ENCODE results near the gene MRPS14. TPM values are rescaled to one million over a fixed set of nuclear protein-coding genes. Genes with fewer than 3 reads are reported as not detected.

MRPS14 gene
- total RNA-seq, 1 donor from 2014 or later = 30.3 TPM

DNA sequence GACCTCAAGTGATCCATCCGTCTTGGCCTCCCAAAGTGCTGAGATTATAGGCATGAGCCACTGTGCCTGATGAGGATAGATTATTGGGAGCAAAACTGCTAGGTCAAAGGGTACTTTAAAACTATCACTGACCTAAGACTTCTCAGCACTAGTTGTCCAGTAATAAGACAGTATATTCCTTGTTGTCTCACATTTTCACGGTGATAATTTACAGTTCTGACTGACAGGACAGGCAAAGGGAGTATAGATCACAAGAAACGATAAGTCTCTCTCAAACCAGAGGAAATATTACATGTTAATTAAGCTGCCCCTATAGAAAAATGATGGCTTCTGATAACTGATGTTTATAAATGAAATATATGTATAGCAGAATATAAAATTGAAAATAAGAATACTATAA lies 3.7 kb downstream of the MRPS14 start:
- no peak for DNase-seq

DNA sequence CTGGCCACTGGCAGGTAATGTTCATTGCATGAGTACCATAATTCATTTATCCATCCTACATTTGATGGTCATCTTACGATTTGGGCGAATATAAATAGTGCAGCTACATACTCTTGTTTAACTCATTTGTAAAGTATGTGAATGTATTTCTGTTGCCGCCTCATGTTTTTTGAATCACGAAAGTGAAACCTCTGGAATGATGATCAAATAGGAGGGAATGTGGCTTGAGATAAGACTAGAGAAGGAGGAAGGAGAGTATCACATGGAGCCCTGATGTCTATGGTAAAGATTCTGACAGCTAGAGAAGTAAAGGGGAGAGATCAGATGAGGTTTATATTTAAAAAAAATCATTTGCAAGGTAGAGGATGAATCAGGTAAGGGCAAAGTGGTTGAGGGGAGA lies 8.0 kb downstream of the MRPS14 start:
- DNase-seq = no peak

DNA sequence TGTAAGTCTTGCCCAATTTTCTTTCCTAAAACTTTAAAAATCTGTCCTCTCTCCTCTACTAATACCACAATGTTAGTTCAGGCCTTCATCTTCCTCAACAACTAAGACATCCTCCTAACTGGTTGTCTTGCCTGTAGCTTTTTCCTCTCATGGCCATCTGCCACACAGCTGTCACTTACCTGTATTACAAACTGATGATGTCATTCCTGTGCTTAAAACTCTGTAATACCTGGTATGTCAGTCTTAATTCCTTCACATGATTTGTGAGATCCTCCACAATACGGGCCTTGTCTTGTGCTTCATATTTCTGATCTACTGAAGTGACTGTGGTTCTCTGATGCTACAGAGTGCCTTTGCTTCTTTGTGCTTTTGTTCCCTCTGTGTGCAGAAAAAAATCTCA lies 9.8 kb downstream of the MRPS14 start:
- no peak for DNase-seq

DNA sequence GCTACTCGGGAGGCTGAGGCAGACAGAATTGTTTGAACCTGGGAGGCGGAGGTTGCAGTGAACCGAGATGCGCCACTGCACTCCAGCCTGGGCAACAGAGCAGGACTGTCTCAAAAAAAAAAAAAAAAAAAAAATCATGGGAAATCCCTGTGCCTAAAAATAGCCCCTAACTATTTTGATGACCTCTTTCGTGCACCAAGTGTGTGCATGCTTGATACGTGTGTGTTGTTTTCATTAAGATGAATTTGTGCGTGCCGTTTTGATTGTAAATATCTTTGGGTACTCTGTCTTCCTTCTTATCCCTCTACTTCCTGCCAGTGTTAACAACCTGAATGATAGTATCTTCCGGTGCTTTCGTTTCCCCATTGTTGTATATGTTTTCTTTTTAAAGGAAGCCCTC lies 13.7 kb downstream of the MRPS14 start:
- no peak for DNase-seq

DNA sequence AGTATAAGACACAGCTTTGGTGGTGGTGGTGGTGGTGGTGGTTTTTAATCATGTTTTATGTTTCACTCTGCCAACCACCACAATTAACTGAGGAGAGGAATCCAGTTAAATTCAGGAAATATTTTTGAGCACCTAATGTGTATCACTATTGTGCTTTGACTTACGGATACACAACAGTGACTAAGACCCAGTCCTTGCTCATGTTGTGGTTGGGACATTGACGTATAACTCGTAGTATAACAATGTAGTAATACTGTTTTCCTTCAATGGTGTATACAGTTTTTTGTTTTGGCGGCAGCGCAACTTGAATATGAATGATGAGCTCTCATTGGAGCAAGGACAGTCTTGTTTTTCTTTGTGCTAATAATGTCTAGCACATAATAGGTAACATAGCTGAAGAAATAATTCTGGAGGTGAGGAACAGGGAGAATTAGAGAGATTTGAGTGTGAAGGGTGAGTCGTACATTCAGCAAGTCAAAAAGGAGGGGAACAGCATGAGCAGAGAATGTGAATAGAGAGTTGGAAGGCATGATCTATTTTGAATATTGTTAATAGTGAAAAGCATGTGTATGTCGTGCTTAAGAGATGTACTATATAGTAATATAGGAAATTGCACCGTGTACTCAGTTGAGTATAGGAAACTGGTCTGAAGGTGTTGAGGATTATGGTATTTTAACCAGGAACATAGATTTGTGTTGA lies 18.0 kb downstream of the MRPS14 start:
- no peak for DNase-seq

DNA sequence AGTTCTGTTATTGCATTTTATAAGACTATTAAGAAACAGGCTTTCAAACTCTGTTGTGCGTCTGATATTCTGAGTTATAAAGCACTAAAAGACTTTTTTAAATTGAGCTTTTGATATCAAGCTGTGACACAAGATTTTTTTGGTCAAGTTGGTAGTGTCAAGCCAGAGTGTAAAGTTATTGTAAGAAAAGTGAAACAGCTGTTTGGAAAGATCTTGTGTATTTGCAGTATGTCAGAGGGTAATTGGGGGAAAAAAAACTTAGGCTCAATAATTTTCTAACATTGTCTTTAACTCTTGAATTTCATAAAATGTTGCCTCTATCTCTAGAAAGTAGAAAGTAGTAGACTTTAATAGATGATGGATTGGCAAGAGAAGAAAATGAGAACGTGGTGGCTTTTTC lies 19.7 kb downstream of the MRPS14 start:
- no peak for DNase-seq

DNA sequence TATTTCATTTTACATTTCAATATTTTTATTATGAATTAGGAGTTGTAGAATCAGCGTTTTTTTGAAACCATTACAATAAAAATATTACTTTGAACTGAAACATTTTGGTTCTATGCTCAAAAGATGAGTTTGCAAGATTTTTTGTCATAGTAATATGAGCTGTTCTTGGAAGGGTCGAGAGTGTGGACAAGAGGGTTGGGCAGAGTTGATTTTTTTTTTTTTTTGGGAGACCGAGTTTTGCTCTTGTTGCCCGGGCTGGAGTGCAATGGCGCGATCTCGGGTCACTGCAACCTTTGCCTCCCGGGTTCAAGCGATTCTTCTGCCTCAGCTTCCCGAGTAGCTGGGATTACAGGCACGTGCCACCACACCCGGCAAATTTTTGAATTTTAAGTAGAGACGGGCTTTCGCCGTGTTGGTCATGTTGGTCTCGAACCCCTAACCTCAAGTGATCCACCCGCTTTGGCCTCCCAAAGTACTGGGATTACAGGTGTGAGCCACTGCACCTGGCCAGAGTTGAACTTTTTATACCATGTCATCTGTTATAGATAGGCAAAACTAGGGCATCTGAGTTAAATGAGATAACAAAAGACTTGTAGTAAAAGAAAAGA lies 20.2 kb downstream of the MRPS14 start:
- DNase-seq = no peak

DNA sequence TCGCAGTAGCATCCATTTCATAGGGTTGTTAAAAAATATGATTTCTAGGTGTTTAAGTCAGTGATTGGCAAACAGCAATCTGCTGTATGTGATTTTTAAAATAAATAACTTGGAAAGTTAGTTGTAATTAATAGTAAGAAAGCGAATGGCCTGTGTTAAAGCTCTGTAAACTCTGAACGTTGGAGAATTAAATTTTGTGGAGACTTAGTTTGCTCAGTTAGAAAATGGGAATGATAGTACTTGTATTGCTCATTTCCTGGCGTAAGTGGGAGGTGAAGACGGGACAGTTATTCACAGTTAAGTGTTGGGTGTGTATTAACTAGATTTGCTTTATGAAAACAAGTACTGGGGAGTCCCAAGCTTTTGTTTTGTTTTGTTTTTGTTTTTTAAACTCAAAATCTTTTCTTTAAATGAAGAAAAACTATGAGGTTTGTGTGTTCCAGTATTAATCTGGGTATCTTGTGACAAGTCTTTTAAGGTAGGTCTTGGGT lies 22.5 kb downstream of the MRPS14 start:
- DNase-seq = peak; percentile 38

DNA sequence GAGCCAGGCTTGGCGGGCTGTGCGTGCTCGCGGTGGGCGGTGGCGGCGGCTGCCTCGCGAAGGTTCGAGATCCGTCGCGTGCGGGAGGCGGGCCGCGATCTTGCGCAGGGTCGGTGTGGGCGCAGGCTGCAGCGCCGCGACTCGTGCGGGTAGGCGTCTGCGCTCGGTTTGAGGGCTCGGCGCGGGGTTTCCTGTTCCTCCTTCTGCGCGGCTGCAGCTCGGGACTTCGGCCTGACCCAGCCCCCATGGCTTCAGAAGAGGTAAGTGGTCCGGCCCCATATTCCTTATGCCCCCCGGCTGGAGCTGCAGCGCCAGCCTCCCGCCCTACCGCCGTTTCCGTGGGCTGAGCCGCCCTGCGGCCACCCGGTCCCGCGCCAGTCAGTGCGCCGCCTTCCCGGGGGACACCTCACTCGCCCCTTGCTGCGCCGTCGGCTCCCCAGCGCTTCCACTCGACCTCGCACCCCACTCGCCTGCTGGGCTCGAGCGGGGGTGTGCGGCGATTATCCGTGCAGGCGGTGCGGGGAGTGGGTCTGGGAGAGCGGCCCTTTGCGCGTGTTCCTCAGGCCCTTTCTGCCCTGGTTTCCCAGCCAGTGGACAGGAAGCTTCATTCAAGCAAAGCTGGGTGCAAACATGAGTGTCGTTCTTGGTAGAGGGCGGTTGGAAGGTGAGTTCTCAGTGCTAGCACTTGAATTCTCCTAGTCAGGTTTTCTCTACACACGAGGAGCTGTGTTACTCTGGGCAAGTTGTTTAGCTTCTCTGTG lies 23.1 kb downstream of the MRPS14 start, which contains the start of gene CACYBP:
Gene CACYBP, plus strand, starts transcription at position 12 of the 761 bp plus-strand sequence. Its CDS starts 234 bp downstream, at position 246.
- DNase-seq = peak; percentile 38

DNA sequence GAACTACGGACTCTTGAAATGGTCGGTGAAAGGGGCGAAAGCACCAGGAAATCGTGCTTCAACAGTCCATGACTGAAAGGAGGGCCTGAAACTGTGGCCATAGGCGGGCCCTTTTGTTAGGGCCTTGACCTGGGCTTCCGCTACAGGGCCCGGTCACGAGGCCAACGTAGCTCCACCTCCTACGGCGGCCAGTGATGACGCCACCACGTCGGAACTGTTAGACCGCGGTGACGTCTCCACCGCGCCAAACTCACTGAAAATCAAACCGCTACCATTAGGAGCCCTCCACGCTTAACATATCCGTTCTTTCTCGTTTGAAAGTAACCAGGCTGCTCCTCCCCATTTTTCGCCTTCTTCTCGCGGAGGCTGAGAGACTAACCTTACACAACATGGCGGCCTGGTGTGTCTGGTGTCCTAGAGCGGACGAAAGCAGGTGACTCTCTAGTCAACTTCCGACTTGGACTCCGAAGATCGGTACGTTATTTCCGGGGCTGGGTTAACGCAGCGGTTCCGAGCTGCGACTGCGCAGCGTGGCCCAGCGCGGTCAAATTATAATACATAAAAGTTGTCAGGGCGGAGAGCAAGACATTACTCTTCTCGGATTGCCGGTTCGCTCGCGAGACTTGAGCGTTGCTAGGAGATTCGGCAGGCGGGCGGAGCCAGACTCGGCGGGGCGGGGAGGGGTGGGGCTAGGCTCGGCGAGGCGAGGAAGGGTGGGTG lies 23.8 kb downstream of the MRPS14 start:
- DNase-seq = peak; percentile 100

DNA sequence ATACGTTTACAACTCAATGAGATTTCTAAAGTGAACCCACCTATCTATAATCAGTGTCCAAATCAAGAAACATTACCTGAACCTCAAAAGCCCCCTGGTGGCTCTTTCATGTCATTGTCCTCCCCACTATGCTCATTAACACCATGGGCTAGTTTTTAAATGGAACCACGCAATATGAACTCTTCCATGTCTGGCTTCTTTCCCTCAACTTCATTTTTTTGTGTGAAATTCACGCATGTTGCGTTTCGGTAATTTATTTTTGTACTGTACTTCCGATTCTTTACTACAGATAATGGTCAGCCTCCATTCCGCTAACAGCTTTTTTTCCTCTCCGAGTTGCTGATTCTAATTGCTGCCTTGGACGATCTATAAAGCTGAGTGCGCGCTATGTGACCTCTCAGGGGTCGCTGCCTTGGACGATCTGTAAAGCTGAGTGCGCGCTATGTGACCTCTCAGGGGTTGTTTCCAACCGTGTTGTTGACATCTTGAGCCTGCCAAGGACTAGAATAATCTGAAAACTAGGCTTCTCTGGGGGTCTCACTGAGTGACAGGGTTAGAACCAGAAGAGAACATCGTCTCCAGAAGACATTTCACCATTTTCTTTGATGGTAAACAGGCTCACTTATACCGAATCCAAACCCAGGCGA lies 24.5 kb downstream of the MRPS14 start:
- DNase-seq = peak; percentile 83

DNA sequence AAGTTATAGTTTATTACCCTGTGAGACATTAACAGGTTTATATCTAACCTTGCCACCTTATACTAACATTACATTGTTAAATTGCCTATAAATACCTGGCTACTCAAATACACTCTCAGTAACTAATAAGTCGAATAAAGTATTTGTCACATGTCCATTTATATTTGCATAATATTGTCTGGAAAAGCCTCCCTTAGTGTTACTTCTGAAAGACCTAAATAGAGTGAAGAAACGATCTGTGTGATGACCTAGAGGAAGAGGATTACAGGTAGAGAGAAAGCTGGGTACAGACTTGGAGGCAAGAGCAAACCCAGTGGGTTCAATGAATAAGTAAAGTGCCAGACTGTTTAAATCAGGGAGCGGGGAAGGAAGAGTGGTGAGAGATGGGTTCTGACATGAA lies 26.2 kb downstream of the MRPS14 start:
- no peak for DNase-seq

DNA sequence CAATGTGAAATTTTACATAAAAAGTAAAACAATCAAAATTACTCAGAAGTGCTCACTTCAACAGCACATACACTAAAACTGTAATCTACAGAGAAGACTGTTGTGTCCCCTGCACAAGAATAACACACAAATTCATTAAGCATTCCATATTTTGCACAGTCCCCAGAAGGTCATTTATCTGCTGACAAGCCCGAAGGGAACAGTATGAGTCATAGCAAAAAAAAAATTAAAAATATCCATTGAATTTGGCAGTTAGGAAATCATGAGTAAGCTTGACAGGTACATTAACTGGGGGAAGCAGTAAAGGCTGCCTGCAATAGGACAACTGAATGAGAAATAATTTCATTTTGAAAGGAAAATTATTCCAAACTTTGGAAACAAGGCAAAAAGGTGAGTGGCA lies 26.7 kb downstream of the MRPS14 start:
- no peak for DNase-seq

DNA sequence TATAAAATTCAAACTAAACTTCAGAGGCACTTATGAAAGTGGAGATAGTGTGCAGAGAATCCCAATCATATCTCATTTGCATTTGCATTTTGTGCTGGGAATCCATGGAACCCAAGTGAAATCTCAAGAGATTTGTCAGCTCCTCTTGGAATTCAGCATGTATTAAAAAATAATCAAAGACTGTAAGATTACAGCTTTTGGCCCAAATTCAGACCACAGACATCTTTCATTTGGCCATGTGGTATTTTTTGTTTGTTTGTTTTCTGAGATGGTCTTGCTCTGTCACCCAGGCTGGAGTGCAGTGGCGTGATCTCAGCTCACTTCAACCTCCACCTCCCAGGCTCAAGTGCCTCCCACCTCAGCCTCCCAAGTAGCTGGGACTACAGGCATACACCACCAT lies 27.3 kb downstream of the MRPS14 start:
- DNase-seq = no peak

DNA sequence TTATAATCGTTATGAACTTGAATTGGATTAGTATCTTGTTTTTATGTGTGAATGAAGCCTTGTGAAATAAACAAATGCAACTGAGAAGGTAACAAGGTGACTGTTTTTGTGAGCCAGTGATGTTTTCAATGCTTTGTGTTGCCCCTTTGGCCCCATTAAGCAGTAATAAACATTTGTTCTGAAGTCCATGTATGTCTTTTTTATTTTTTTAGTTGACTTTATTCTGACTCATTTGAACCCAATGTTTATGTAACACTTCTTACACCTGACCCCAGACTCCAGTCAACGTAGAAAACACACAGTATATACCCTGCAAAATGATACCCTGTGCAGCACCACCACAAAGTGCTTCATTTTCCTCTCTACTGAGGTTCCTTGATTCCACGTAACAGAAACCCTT lies 28.1 kb downstream of the MRPS14 start:
- DNase-seq = no peak

DNA sequence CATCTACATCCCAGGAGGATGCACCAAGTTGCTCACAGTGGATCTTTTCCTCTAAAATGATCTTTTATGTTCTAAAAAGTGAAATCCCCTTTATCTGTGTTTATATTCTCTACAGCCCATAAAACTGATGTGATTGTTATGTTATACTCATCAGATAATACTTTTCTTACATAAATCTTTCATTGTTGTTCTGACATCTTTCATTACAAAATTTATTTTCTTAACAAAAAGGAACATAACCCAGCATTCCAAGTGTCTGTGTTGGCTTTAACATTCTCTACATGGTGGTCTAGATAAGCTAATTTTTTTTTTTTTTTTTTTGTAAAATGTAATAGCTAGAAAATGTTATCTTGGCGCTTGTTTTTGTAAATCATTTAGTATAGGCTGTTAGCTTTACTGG lies 31.8 kb downstream of the MRPS14 start:
- DNase-seq = no peak

DNA sequence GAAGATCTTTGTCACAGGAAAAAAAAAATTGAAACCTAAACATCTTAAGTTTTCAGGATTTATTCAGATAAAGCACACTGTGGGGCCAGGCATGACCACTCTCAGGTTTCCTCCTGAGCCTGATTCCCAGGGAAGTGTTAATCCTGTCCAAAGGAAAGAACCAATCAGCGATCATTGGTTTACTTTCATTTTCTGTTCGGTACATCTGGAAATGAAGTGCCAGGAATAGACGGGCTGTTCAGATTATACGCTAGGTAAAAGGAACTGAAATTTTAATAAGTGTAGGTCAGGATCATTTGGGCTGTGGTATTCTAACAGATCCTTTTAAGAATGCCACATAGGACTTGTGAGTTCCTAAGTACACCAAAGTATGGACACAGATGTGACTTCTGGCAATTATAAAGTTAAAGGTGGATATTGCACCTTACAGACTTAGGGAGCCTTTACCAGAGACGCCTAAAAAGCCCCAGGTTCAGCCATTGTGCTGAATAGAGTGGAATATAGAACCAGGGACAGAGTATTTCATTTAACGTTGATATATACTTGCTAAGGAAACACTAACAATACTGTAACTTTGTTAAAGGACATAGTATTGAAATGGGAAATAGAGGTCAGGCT lies 32.7 kb downstream of the MRPS14 start:
- DNase-seq = peak; percentile 47

DNA sequence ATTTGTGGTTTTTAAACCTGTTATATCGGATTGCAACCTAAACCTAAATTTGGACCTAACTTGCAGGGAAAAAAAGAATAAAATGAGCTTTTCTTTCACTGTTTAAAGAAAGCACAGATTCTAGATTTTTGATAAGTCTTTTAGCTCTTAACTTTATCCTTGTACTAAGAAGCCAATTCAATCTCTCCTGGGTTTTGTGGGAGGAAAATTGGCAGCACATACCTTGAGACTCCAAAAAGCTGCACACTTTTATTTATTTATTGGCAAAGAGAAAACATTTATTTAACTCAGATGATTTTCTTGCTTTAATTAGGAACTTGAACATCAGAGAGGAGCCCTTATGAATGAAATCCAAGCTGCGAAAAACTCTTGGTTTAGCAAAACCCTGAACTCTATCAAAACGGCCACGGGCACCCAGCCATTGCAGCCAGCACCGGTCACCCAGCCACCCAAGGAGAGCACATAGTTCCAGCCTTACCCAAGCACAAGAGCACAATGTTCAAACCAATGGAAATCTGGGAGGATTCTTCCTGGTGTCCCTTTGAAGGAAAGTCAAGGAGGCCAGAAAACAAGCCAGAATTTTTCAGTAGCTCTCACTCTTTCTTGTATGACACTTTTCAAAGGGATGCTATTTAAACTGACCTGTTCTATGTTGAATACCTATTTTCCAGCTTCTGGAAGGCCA lies 33.5 kb downstream of the MRPS14 start:
- DNase-seq = no peak

DNA sequence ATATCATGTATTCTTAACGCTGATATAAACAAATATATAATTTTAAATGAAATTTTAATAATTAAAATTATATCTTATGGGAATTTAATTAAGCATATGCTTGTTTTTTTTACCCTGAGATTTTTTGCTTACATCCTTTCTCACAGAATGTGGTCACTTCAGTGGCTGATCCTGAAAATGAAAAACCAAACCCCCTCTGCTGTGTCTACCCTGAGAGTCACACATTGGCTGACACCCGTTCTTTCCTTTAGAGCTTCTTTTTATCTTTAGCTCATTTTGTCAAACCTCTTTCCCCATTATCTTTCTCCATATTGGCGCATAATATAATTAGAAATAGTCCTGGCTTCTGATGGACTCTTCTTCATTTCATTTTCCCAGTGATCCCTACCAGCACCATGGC lies 34.2 kb downstream of the MRPS14 start:
- no peak for DNase-seq

DNA sequence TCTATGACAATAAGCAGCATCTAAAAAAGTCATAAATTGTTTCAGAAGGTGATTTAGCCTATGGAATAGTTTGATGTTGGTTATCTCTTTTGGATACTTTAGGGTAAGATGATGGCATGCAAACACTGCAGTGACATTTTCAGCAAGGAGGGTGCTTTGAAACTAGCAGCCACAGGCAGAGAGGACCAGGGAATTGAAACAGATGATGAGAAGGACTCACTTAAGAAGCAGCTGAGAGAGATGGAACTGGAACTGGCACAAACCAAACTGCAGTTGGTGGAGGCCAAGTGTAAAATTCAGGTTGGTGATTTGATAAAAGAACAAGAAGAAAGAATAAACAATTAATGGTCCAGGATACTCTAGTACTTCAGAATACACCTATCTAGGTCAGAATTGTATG lies 34.7 kb downstream of the MRPS14 start:
- DNase-seq = no peak

DNA sequence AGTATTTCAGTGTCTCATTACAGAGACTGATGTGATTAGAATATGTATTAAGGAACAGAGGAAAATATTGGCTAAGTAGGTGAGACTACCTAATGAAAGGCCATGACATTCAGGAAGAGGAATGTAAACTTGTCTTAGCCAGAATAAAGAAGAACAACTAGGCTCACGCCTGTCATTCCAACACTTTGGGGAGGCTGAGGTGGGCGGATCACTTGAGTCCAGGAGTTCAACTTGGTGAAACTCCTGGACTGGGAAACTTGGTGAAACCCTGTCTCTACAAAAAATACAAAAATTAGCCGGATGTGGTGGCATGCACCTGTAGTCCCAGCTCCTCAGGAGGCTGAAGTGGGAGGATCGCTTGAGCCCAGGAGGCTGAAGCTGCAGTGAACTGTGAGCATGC lies 38.3 kb downstream of the MRPS14 start:
- no peak for DNase-seq

Measured in skin of body (tissue), 2 donors.